PC-9 (cell line): Measurements from ENCODE around the gene FMR1. TPM values are rescaled to one million over a fixed set of nuclear protein-coding genes. Genes with fewer than 3 reads are reported as not detected.

Experiments used
- BruUV-seq: library from RNA; stranded (reverse); fragments of 400-500 nt; replicated peaks from 2 replicates; lab custom pipeline; 2021; lab: Mats Ljungman, UMichigan
- CTCF ChIA-PET: fragments of 300-600 bp; sonication (Branson Sonifier 250); formaldehyde crosslinking; loops from one replicate; lab custom pipeline; 2022; ENCODE audit warnings: antibody characterized with exemption; lab: Charles Lee
- POLR2A ChIA-PET: fragments of 300-600 bp; sonication (Branson Sonifier 250); formaldehyde crosslinking; loops from one replicate; lab custom pipeline; 2022; ENCODE audit warnings: antibody characterized with exemption; ENCODE audit not compliant: unreplicated experiment; lab: Charles Lee
- DNase-seq, 2 experiments: peaks; one replicate each; pipeline versions ENCODE4 v3.0.0 to v3.0.0-alpha.2; 2015 to 2022; ENCODE audit warnings: mixed read lengths in 1 of 2
- H2AFZ ChIP-seq: fragments of 200-600 bp; sonication (generic); 2 replicates; pipeline ENCODE4 v1.8.1; 2017; ENCODE audit warnings: antibody characterized with exemption
- H3F3A ChIP-seq: fragments of 200-600 bp; sonication (generic); 2 replicates; pipeline ENCODE4 v1.8.1; 2017; ENCODE audit warnings: antibody characterized with exemption, mild to moderate bottlenecking, low read depth; ENCODE audit not compliant: insufficient read depth
- H3K27ac ChIP-seq: fragments of 200-600 bp; sonication (generic); 2 replicates; pipeline ENCODE4 v1.6.1; 2016; ENCODE audit warnings: mixed run types
- H3K27me3 ChIP-seq: fragments of 200-600 bp; sonication (generic); 2 replicates; pipeline ENCODE4 v1.6.1; 2016; ENCODE audit warnings: low read depth, mixed run types; ENCODE audit not compliant: insufficient read depth
- H3K36me3 ChIP-seq: fragments of 200-600 bp; sonication (generic); 2 replicates; pipeline ENCODE4 v1.6.1; 2016; ENCODE audit warnings: low read depth, mixed run types
- H3K4me1 ChIP-seq: fragments of 200-600 bp; sonication (generic); replicated peaks from 2 replicates; pipeline ENCODE4 v1.6.1; 2016; ENCODE audit warnings: mixed run types; ENCODE audit not compliant: insufficient read depth
- H3K4me2 ChIP-seq: fragments of 200-600 bp; sonication (generic); 2 replicates; pipeline ENCODE4 v1.6.1; 2017; ENCODE audit warnings: mixed run types
- H3K4me3 ChIP-seq: fragments of 200-600 bp; sonication (generic); 2 replicates; pipeline ENCODE4 v1.6.1; 2016; ENCODE audit warnings: mixed run types
- H3K79me2 ChIP-seq: fragments of 200-600 bp; sonication (generic); 2 replicates; pipeline ENCODE4 v1.6.1; 2017; ENCODE audit warnings: low read depth, mixed run types
- H3K9me2 ChIP-seq: fragments of 200-600 bp; sonication (generic); 2 replicates; pipeline ENCODE4 v1.8.1; 2017; ENCODE audit warnings: mild to moderate bottlenecking; ENCODE audit not compliant: insufficient read depth
- H3K9me3 ChIP-seq: fragments of 200-600 bp; sonication (generic); 2 replicates; pipeline ENCODE4 v1.8.1; 2016; ENCODE audit warnings: low read depth; ENCODE audit not compliant: insufficient read depth
- H4K20me1 ChIP-seq: fragments of 200-600 bp; sonication (generic); 2 replicates; pipeline ENCODE4 v1.8.1; 2017; ENCODE audit not compliant: insufficient read depth
- CTCF ChIP-seq: fragments of 200-600 bp; sonication (generic); conservative IDR thresholded peaks from 2 replicates; pipeline ENCODE4 v1.6.1; 2017; ENCODE audit warnings: mixed run types, antibody characterized with exemption, mild to moderate bottlenecking, moderate library complexity
- EZH2 ChIP-seq: fragments of 200-600 bp; sonication (generic); IDR thresholded peaks from 2 replicates; pipeline ENCODE4 v1.8.0; 2017; ENCODE audit warnings: antibody characterized with exemption, low read depth
- intact Hi-C: fragments of 100-400 bp; cut with micrococcal nuclease; formaldehyde crosslinking; loops from one replicate; pipeline ENCODE4 v1.10.0; 2022; ENCODE audit not compliant: unreplicated experiment
- total RNA-seq: library from RNA; stranded (reverse); gene quantifications from 2 replicates; pipeline ENCODE4 v1.2.3, GENCODE V29; 2021

Gene FMR1
- total RNA-seq, 1 experiment from 2014 or later: 99.9 TPM

DNA sequence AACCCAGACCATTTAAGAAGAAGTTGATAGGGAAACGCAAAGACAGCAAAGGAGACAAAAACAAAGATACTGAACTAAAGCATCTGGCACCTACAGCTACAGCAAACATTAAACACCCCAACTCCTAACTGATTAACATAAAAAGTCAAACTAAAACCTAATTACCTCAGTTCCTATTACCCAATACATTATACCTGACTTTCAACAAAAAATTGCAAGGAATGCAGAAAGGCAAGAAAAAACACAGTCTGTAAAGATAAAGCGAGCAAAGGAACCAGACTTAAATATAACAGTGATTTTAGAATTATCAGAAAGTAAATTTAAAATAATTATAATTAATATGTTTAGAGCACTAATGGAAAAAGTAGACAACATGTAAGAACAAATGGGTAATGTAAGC is 9.4 kb upstream of the FMR1 start:
- no peaks in the 10 kb centered on the region for H3K27me3 ChIP-seq
- no peaks in the 10 kb centered on the region for H4K20me1 ChIP-seq
- POLR2A ChIA-PET: no interaction called here
- H3K9me3 ChIP-seq: no peaks in the 10 kb centered on the region
- no peaks in the 10 kb centered on the region for H3K79me2 ChIP-seq
- H3K4me3 ChIP-seq: no peak overlapping the region
- no peaks in the 10 kb centered on the region for H3K36me3 ChIP-seq
- peak in 1 of 2 experiments; percentile 59 for DNase-seq
- H3K27ac ChIP-seq: no peak overlapping the region
- no TSS peak for BruUV-seq
- H3K4me1 ChIP-seq: peaks cover 11% of the 10 kb centered on the region; the same call in 1 of the 2 replicates
- intact Hi-C loops: no loop called here
- H3F3A ChIP-seq: peaks cover 3% of the 10 kb centered on the region; the same call in 1 of the 2 replicates
- no peak overlapping the region for H3K4me2 ChIP-seq
- TF ChIP-seq CTCF (no peak), EZH2 (no peak)
- peak overlapping the region; percentile 1; the same call in 1 of the 2 replicates for H2AFZ ChIP-seq
- CTCF ChIA-PET: no interaction called here
- no peaks in the 10 kb centered on the region for H3K9me2 ChIP-seq

GRCh38 chrX:147908106-147908505 is 3.6 kb upstream of the FMR1 start:
- DNase-seq: no peak
- H3K79me2 ChIP-seq: peaks cover 11% of the 10 kb centered on the region
- H3K27me3 ChIP-seq: no peaks in the 10 kb centered on the region
- H3K4me3 ChIP-seq: no peak overlapping the region
- H4K20me1 ChIP-seq: peaks cover 7% of the 10 kb centered on the region
- no TSS peak for BruUV-seq
- peaks cover 3% of the 10 kb centered on the region; the same call in 1 of the 2 replicates for H3K4me1 ChIP-seq
- H3K4me2 ChIP-seq: no peak overlapping the region
- H3F3A ChIP-seq: 0 out of 2 replicates have a peak, but pooled peaks cover 3% of the 10 kb centered on the region
- POLR2A ChIA-PET: no interaction called here
- intact Hi-C loops: no loop called here
- no peak overlapping the region for H2AFZ ChIP-seq
- no peaks in the 10 kb centered on the region for H3K9me2 ChIP-seq
- no peaks in the 10 kb centered on the region for H3K9me3 ChIP-seq
- TF ChIP-seq CTCF (no peak), EZH2 (no peak)
- no peaks in the 10 kb centered on the region for H3K36me3 ChIP-seq
- CTCF ChIA-PET: no interaction called here
- no peak overlapping the region for H3K27ac ChIP-seq

DNA sequence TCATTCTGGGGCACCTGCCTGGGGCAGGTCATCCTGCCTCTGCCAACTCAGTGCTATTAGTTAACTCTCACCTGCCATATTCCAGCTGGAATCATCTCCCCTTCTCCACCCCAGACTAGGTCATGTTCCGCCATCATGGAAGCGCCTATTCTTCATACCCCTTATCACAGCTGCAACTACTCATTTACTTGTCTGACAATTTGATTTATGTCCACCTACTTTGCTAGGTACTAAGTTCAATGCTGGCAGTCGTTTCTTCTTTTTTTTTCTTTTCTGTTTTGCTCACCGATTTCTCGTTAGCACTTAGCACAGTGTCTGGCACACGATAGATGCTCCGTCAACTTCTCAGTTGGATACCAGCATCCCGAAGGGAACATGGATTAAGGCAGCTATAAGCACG is 1.1 kb upstream of the FMR1 start:
- Histone ChIP-seq H3K4me3 (no peak overlapping the region), H3K27ac (no peak overlapping the region), H3K9me3 (no peaks in the 10 kb centered on the region), H3K36me3 (no peaks in the 10 kb centered on the region), H3K79me2 (peaks cover 36% of the 10 kb centered on the region), H4K20me1 (peaks cover 32% of the 10 kb centered on the region), H3K4me2 (no peak overlapping the region), H3K9me2 (no peaks in the 10 kb centered on the region), H3K4me1 (peaks cover 27% of the 10 kb centered on the region), H3F3A (0 out of 2 replicates have a peak, but pooled peaks cover 3% of the 10 kb centered on the region), H3K27me3 (no peaks in the 10 kb centered on the region), H2AFZ (no peak overlapping the region)
- no TSS peak for BruUV-seq
- DNase-seq: no peak
- TF ChIP-seq EZH2 (no peak), CTCF (no peak)
- CTCF ChIA-PET: no interaction called here
- POLR2A ChIA-PET: no interaction called here
- intact Hi-C loops: loop anchor here (1.0 to 10.0 kb wide), 3 partner anchors 10 to 1584 kb away; no protein-coding TSS in a partner anchor
